Endothelial cell of umbilical vein (primary cell): ENCODE results near the gene PBX3. TPM values are rescaled to one million over a fixed set of nuclear protein-coding genes. Genes with fewer than 3 reads are reported as not detected.

Source experiments
- BruUV-seq: library from RNA; stranded (reverse); fragments of 400-500 nt; replicated peaks from 2 replicates; lab custom pipeline; 2021; lab: Mats Ljungman, UMichigan
- CTCF ChIA-PET: fragments of 300-600, 350-600 bp; sonication (Branson Sonifier 250); formaldehyde crosslinking; loops from one replicate; lab custom pipeline; 2021; ENCODE audit warnings: antibody characterized with exemption, inconsistent platforms; lab: Charles Lee
- POLR2A ChIA-PET: fragments of 300-600, 350-600 bp; sonication (Branson Sonifier 250); formaldehyde crosslinking; loops from one replicate; lab custom pipeline; 2021; ENCODE audit warnings: antibody characterized with exemption, inconsistent platforms; lab: Charles Lee
- DNase-seq: peaks from one replicate; pipeline ENCODE4 v3.0.0-alpha.2; 2011; ENCODE audit warnings: low read depth, low spot score
- FAIRE-seq: peaks from 2 replicates; lab custom pipeline; 2011; peaks lifted over from hg19 to GRCh38; lab: Jason Lieb, UNC
- H2AFZ ChIP-seq: 2 replicates; pipeline ENCODE4 v1.6.0; 2012; ENCODE audit warnings: low read depth, low read length, control low read depth, inconsistent platforms
- H3K27ac ChIP-seq: 2 replicates; pipeline ENCODE4 v1.5.1; 2011; ENCODE audit warnings: low read depth, mild to moderate bottlenecking, control low read depth, low read length, moderate library complexity; ENCODE audit not compliant: insufficient read depth
- H3K27me3 ChIP-seq, 2 experiments: 2 replicates each; pipeline versions ENCODE4 v1.6.0 to v1.6.1; 2011; ENCODE audit warnings: low read length in 2 of 2, mixed read lengths in 1 of 2; ENCODE audit not compliant: control insufficient read depth in 2 of 2, insufficient read depth in 2 of 2
- H3K36me3 ChIP-seq, 2 experiments: 2 replicates in 1 of 2; 3 replicates in 1 of 2; pipeline ENCODE4 v1.5.1; 2011; ENCODE audit warnings: low read length in 2 of 2, mild to moderate bottlenecking in 1 of 2, moderate library complexity in 1 of 2; ENCODE audit not compliant: control insufficient read depth in 2 of 2, insufficient read depth in 2 of 2; ENCODE audit errors: extremely low read depth in 1 of 2
- H3K4me1 ChIP-seq: 3 replicates; pipeline ENCODE4 v1.5.1; 2011; ENCODE audit warnings: mild to moderate bottlenecking, low read length; ENCODE audit not compliant: control insufficient read depth, insufficient read depth; ENCODE audit errors: extremely low read depth
- H3K4me2 ChIP-seq: 2 replicates; pipeline ENCODE4 v1.6.1; 2011; ENCODE audit warnings: low read length, control low read depth, mixed read lengths; ENCODE audit not compliant: insufficient read depth
- H3K4me3 ChIP-seq, 3 experiments: fragments of 200-600 bp in 1 of 3; sonication (generic), shearing (Covaris generic) in 1 of 3; replicated peaks in 1 of 3; 2 replicates each; pipeline ENCODE4 v1.5.1; 2011 to 2016; ENCODE audit warnings: control low read depth in 3 of 3, low read length in 3 of 3, mild to moderate bottlenecking in 2 of 3, inconsistent platforms in 1 of 3, low read depth in 1 of 3, moderate library complexity in 1 of 3; ENCODE audit not compliant: insufficient read depth in 1 of 3
- H3K79me2 ChIP-seq: 2 replicates; pipeline ENCODE4 v1.6.0; 2012; ENCODE audit warnings: low read length, inconsistent platforms; ENCODE audit not compliant: control insufficient read depth, insufficient read depth
- H3K9ac ChIP-seq: replicated peaks from 2 replicates; pipeline ENCODE3; 2011; ENCODE audit warnings: low read length, control low read depth; ENCODE audit not compliant: insufficient read depth; ENCODE audit errors: extremely low read depth
- H3K9me1 ChIP-seq: replicated peaks from 3 replicates; pipeline ENCODE4 v1.6.0; 2011; ENCODE audit warnings: mild to moderate bottlenecking, low read length; ENCODE audit not compliant: control insufficient read depth, insufficient read depth; ENCODE audit errors: extremely low read depth
- H3K9me3 ChIP-seq: replicated peaks from 2 replicates; pipeline ENCODE4 v1.5.1; 2012; ENCODE audit warnings: low read length, inconsistent platforms; ENCODE audit not compliant: control insufficient read depth, insufficient read depth
- H4K20me1 ChIP-seq: replicated peaks from 2 replicates; pipeline ENCODE3; 2011; ENCODE audit warnings: mild to moderate bottlenecking, low read length; ENCODE audit not compliant: control insufficient read depth, insufficient read depth; ENCODE audit errors: extremely low read depth
- EZH2 ChIP-seq: IDR thresholded peaks from 2 replicates; pipeline ENCODE4 v1.6.1; 2012; ENCODE audit warnings: borderline replicate concordance, low read depth, mild to moderate bottlenecking, moderate library complexity, low read length, inconsistent platforms; ENCODE audit not compliant: severe bottlenecking
- FOS ChIP-seq: IDR thresholded peaks from 2 replicates; pipeline ENCODE4 v1.6.1; 2011; ENCODE audit warnings: mild to moderate bottlenecking, low read length, moderate library complexity, borderline replicate concordance; ENCODE audit not compliant: insufficient read depth
- GATA2 ChIP-seq: IDR thresholded peaks from 2 replicates; pipeline ENCODE4 v1.7.0; 2011; ENCODE audit warnings: low read depth, mild to moderate bottlenecking, moderate library complexity, mixed read lengths, low read length; ENCODE audit not compliant: insufficient read length, insufficient read depth
- JUN ChIP-seq: IDR thresholded peaks from 2 replicates; pipeline ENCODE4 v1.6.1; 2011; ENCODE audit warnings: borderline replicate concordance, low read depth; ENCODE audit not compliant: insufficient read length, insufficient read depth
- MAX ChIP-seq: IDR thresholded peaks from 2 replicates; pipeline ENCODE4 v1.6.1; 2011; ENCODE audit not compliant: insufficient read depth, insufficient read length
- MYC ChIP-seq: IDR thresholded peaks from one replicate; pipeline ENCODE4 v1.6.1; 2011; ENCODE audit warnings: mild to moderate bottlenecking, low read depth, low read length
- POLR2A ChIP-seq: IDR thresholded peaks from 2 replicates; pipeline ENCODE4 v1.6.1; 2012; ENCODE audit warnings: low read depth, mild to moderate bottlenecking, control low read depth, low read length
- POLR2AphosphoS5 ChIP-seq: IDR thresholded peaks from 2 replicates; pipeline ENCODE4 v1.6.1; 2012; ENCODE audit warnings: low read depth, mild to moderate bottlenecking, control low read depth, low read length, moderate library complexity; ENCODE audit not compliant: insufficient read depth
- dilution Hi-C: fragments of 300-500 bp; cut with MboI; formaldehyde crosslinking; loops from one replicate; pipeline ENCODE4 v1.15.0; 2019; ENCODE audit warnings: low sequenced_read_pairs; ENCODE audit not compliant: extremely low pct_ligation_motif_present
- intact Hi-C: fragments of 100-400 bp; cut with micrococcal nuclease; formaldehyde crosslinking; loops from one replicate; pipeline ENCODE4 v1.10.0; 2022
- polyA plus RNA-seq, 4 experiments: library from polyadenylated mRNA; depleted of rRNA in 3 of 4; stranded (reverse) in 3 of 4; unstranded in 1 of 4; fragments of >200 nt; gene quantifications; 2 replicates each; pipeline versions ENCODE4 v1.2.1 to v1.2.3, GENCODE V29; 2011 to 2012; ENCODE audit warnings: missing spikeins in 1 of 4
- total RNA-seq: library from RNA; stranded (reverse); gene quantifications from 2 replicates; pipeline ENCODE4 v1.2.3, GENCODE V29; 2021
- TF ChIP-seq, protein P1 (sequence below), 2 donors: IDR thresholded peaks; 1 replicate in 1 of 2; 2 replicates in 1 of 2; pipeline ENCODE4 v1.5.1; 2011; ENCODE audit warnings: low read length in 2 of 2, mild to moderate bottlenecking in 2 of 2, moderate library complexity in 2 of 2, control low read depth in 1 of 2, inconsistent platforms in 1 of 2, low read depth in 1 of 2; ENCODE audit not compliant: insufficient read depth in 1 of 2; ENCODE audit errors: extremely low read depth in 1 of 2

Gene PBX3
- total and polyA plus RNA-seq, 2 donors (not counting 3 experiments of a cell fraction or from before 2014, with no cell fraction given): 18.8 to 42.0 TPM

DNA sequence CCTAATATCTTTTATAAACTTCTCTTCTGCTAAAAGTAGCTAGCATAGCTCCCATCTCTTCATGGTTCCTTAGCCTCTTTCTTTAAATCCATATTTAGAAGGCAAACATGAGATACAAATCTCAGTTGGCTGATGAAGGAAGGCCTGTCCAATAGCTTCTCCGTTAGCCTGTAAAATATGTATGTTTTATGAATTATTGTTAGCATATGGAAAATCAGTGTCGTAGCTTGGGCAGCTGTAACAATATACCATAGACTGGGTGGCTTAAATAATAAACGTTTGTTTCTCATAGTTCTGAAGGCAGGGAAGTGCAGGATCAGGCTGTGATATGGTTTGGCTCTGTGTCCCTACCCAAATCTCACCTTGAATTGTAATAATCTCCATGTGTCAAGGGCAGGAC, 63.8 kb downstream of the PBX3 start:
- TF ChIP-seq GATA2 (no peak), EZH2 (no peak), POLR2AphosphoS5 (no peak), JUN (no peak), MYC (no peak), POLR2A (no peak), MAX (no peak), FOS (no peak)
- TF ChIP-seq, protein P1, sequence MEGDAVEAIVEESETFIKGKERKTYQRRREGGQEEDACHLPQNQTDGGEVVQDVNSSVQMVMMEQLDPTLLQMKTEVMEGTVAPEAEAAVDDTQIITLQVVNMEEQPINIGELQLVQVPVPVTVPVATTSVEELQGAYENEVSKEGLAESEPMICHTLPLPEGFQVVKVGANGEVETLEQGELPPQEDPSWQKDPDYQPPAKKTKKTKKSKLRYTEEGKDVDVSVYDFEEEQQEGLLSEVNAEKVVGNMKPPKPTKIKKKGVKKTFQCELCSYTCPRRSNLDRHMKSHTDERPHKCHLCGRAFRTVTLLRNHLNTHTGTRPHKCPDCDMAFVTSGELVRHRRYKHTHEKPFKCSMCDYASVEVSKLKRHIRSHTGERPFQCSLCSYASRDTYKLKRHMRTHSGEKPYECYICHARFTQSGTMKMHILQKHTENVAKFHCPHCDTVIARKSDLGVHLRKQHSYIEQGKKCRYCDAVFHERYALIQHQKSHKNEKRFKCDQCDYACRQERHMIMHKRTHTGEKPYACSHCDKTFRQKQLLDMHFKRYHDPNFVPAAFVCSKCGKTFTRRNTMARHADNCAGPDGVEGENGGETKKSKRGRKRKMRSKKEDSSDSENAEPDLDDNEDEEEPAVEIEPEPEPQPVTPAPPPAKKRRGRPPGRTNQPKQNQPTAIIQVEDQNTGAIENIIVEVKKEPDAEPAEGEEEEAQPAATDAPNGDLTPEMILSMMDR (IDR thresholded peaks at IDR 0.05; ENCODE audit: extremely low read depth in 1 of 2, insufficient read depth in 1 of 2, low read depth in 1 of 2, low read length in 2 of 2): no peak
- intact Hi-C loops (no loop called here), dilution Hi-C loops (no loop called here)
- CTCF ChIA-PET: interaction anchor here (1.3 kb wide), 1 partner anchor 26 kb away, joined by 4 read pairs; no protein-coding TSS in a partner anchor
- no peaks in the 10 kb centered on the region for H3K9me1 ChIP-seq
- FAIRE-seq: no peak
- H3K36me3 ChIP-seq: no peaks in the 10 kb centered on the region
- no peaks in the 10 kb centered on the region for H3K27me3 ChIP-seq
- no peak overlapping the region for H3K27ac ChIP-seq
- no peak overlapping the region for H3K4me2 ChIP-seq
- H4K20me1 ChIP-seq: no peaks in the 10 kb centered on the region
- no peak overlapping the region for H3K9ac ChIP-seq
- no peak overlapping the region for H2AFZ ChIP-seq
- no peaks in the 10 kb centered on the region for H3K9me3 ChIP-seq
- no peak overlapping the region for H3K4me3 ChIP-seq
- H3K4me1 ChIP-seq: peaks cover 8% of the 10 kb centered on the region
- peaks cover 14% of the 10 kb centered on the region for H3K79me2 ChIP-seq
- POLR2A ChIA-PET: no interaction called here
- no peak for DNase-seq
- BruUV-seq: no TSS peak
